Activated T-helper 17 cell treated with anti-CD3 and anti-CD28 coated beads, Interleukin-2, amount 50 U/mL, for 72 hours (primary cell): ENCODE results near the gene ARL10. TPM values are rescaled to one million over a fixed set of nuclear protein-coding genes. Genes with fewer than 3 reads are reported as not detected.

Experiments used
- ATAC-seq: fragments of 150-1000 bp; cut with Tn5 transposase; replicated peaks from 2 replicates; pipeline ENCODE4 v1.10.0; 2021; ENCODE audit warnings: mild to moderate bottlenecking, moderate library complexity
- H3K27ac Mint-ChIP-seq: one replicate; pipeline ENCODE4 v1.8.0; 2022; ENCODE audit warnings: mixed read lengths
- H3K27me3 Mint-ChIP-seq: one replicate; pipeline ENCODE4 v1.8.0; 2022; ENCODE audit warnings: mixed read lengths
- H3K36me3 Mint-ChIP-seq: one replicate; pipeline ENCODE4 v1.8.0; 2022; ENCODE audit warnings: low read depth, mild to moderate bottlenecking, mixed read lengths
- H3K4me1 Mint-ChIP-seq: one replicate; pipeline ENCODE4 v1.8.0; 2022; ENCODE audit warnings: mixed read lengths
- H3K4me3 Mint-ChIP-seq: one replicate; pipeline ENCODE4 v1.8.0; 2022; ENCODE audit warnings: mild to moderate bottlenecking, mixed read lengths
- H3K9me3 Mint-ChIP-seq: one replicate; pipeline ENCODE4 v1.8.0; 2022; ENCODE audit warnings: mixed read lengths
- total RNA-seq, 2 donors: library from RNA; stranded (reverse); gene quantifications; one replicate each; pipeline ENCODE4 v1.2.3, GENCODE V29; 2022

ARL10 gene
- total RNA-seq, 2 donors from 2014 or later: 8.7 to 17.3 TPM

GRCh38 chr5:176353533-176353932 is 11.8 kb upstream of the ARL10 start:
- Mint-ChIP-seq H3K36me3 (peaks cover 100% of the 10 kb centered on the region), H3K27me3 (no peaks in the 10 kb centered on the region), H3K9me3 (no peaks in the 10 kb centered on the region), H3K4me3 (no peak overlapping the region), H3K4me1 (peaks cover 20% of the 10 kb centered on the region), H3K27ac (no peak overlapping the region)
- no peak for ATAC-seq

GRCh38 chr5:176355400-176356178 is 9.7 kb upstream of the ARL10 start:
- peaks cover 91% of the 10 kb centered on the region for H3K36me3 Mint-ChIP-seq
- H3K4me1 Mint-ChIP-seq: peaks cover 22% of the 10 kb centered on the region
- H3K9me3 Mint-ChIP-seq: no peaks in the 10 kb centered on the region
- no peak overlapping the region for H3K27ac Mint-ChIP-seq
- no peaks in the 10 kb centered on the region for H3K27me3 Mint-ChIP-seq
- ATAC-seq: no peak
- no peak overlapping the region for H3K4me3 Mint-ChIP-seq

GRCh38 chr5:176356179-176356566 is 9.1 kb upstream of the ARL10 start:
- H3K36me3 Mint-ChIP-seq: peaks cover 85% of the 10 kb centered on the region
- no peaks in the 10 kb centered on the region for H3K27me3 Mint-ChIP-seq
- H3K9me3 Mint-ChIP-seq: no peaks in the 10 kb centered on the region
- no peak overlapping the region for H3K27ac Mint-ChIP-seq
- H3K4me3 Mint-ChIP-seq: no peak overlapping the region
- H3K4me1 Mint-ChIP-seq: peaks cover 22% of the 10 kb centered on the region
- no peak for ATAC-seq

GRCh38 chr5:176359658-176360057 is 5.6 kb upstream of the ARL10 start:
- Mint-ChIP-seq H3K9me3 (no peaks in the 10 kb centered on the region), H3K4me3 (peak overlapping the region; percentile 94), H3K27ac (peak overlapping the region; percentile 85), H3K4me1 (peaks cover 11% of the 10 kb centered on the region), H3K36me3 (peaks cover 50% of the 10 kb centered on the region), H3K27me3 (no peaks in the 10 kb centered on the region)
- no peak for ATAC-seq

- peak overlapping the region; percentile 96 for H3K27ac Mint-ChIP-seq
- peak; percentile 4 for ATAC-seq
- peaks cover 37% of the 10 kb centered on the region for H3K36me3 Mint-ChIP-seq
- H3K4me3 Mint-ChIP-seq: peak overlapping the region; percentile 94
- no peaks in the 10 kb centered on the region for H3K27me3 Mint-ChIP-seq
- peaks cover 11% of the 10 kb centered on the region for H3K4me1 Mint-ChIP-seq
- H3K9me3 Mint-ChIP-seq: no peaks in the 10 kb centered on the region
These were observed 4.3 kb upstream of the ARL10 start for GRCh38 chr5:176360894-176361436.

GRCh38 chr5:176361437-176362232 is 3.7 kb upstream of the ARL10 start, which contains the start of gene KIAA1191:
Gene KIAA1191 (minus strand): TSS chr5:176361764. CDS start chr5:176359508, 2,256 bp downstream.
- Mint-ChIP-seq H3K27me3 (no peaks in the 10 kb centered on the region), H3K27ac (peak within 1 kb of the TSS; percentile 96), H3K36me3 (peaks cover 34% of the 10 kb centered on the region), H3K4me1 (peaks cover 11% of the 10 kb centered on the region), H3K4me3 (peak within 1 kb of the TSS; percentile 94), H3K9me3 (no peaks in the 10 kb centered on the region)
- ATAC-seq: peak; percentile 94

- H3K27me3 Mint-ChIP-seq: no peaks in the 10 kb centered on the region
- peak overlapping the region; percentile 96 for H3K27ac Mint-ChIP-seq
- no peaks in the 10 kb centered on the region for H3K9me3 Mint-ChIP-seq
- peak overlapping the region; percentile 94 for H3K4me3 Mint-ChIP-seq
- peaks cover 34% of the 10 kb centered on the region for H3K36me3 Mint-ChIP-seq
- H3K4me1 Mint-ChIP-seq: peaks cover 12% of the 10 kb centered on the region
- no peak for ATAC-seq
These were observed 3.1 kb upstream of the ARL10 start for GRCh38 chr5:176362233-176362490.

GRCh38 chr5:176364765-176365350 is 429 bp upstream of the ARL10 start:
- peak overlapping the region; percentile 71 for H3K27ac Mint-ChIP-seq
- H3K9me3 Mint-ChIP-seq: no peaks in the 10 kb centered on the region
- H3K4me1 Mint-ChIP-seq: peaks cover 10% of the 10 kb centered on the region
- peaks cover 31% of the 10 kb centered on the region for H3K36me3 Mint-ChIP-seq
- ATAC-seq: no peak
- no peaks in the 10 kb centered on the region for H3K27me3 Mint-ChIP-seq
- peak overlapping the region; percentile 72 for H3K4me3 Mint-ChIP-seq

GRCh38 chr5:176366232-176366894 is 1.1 kb downstream of the ARL10 start:
- Mint-ChIP-seq H3K27me3 (no peaks in the 10 kb centered on the region), H3K9me3 (no peaks in the 10 kb centered on the region), H3K4me3 (peak overlapping the region; percentile 72), H3K4me1 (peaks cover 9% of the 10 kb centered on the region), H3K27ac (peak overlapping the region; percentile 63), H3K36me3 (peaks cover 45% of the 10 kb centered on the region)
- no peak for ATAC-seq

GRCh38 chr5:176368726-176369125 is 3.4 kb downstream of the ARL10 start:
- Mint-ChIP-seq H3K4me3 (no peak overlapping the region), H3K36me3 (peaks cover 46% of the 10 kb centered on the region), H3K27me3 (no peaks in the 10 kb centered on the region), H3K27ac (no peak overlapping the region), H3K4me1 (peaks cover 9% of the 10 kb centered on the region), H3K9me3 (no peaks in the 10 kb centered on the region)
- ATAC-seq: no peak

GRCh38 chr5:176369934-176370711 is 4.8 kb downstream of the ARL10 start:
- Mint-ChIP-seq H3K4me1 (peaks cover 9% of the 10 kb centered on the region), H3K4me3 (no peak overlapping the region), H3K9me3 (no peaks in the 10 kb centered on the region), H3K27ac (peak overlapping the region; percentile 41), H3K36me3 (peaks cover 46% of the 10 kb centered on the region), H3K27me3 (no peaks in the 10 kb centered on the region)
- ATAC-seq: no peak

- Mint-ChIP-seq H3K27me3 (no peaks in the 10 kb centered on the region), H3K4me1 (peaks cover 9% of the 10 kb centered on the region), H3K27ac (no peak overlapping the region), H3K36me3 (peaks cover 55% of the 10 kb centered on the region), H3K9me3 (no peaks in the 10 kb centered on the region), H3K4me3 (no peak overlapping the region)
- no peak for ATAC-seq
These were observed 6.6 kb downstream of the ARL10 start for GRCh38 chr5:176371621-176372539.
